GM21825 (cell line): ENCODE results near the gene SRGAP2B.
"Not testable (repeated sequence)": the region's sequence is repeated elsewhere in the genome, so short reads cannot be mapped to it uniquely, and the experiment has no call there.

Experiments used
- ATAC-seq: cut with Tn5 transposase; IDR thresholded peaks from one replicate; pipeline ENCODE4 v1.9.1; 2021; ENCODE audit warnings: mild to moderate bottlenecking, moderate library complexity; ENCODE audit not compliant: unreplicated experiment

The SRGAP2B gene

GRCh38 chr1:145095284-145096057 lies at the start of gene SRGAP2B, which contains the start of gene FAM72D:
Gene SRGAP2B (minus strand): TSS chr1:145095328. CDS start chr1:145092901, 2,427 bp downstream.
Gene FAM72D (plus strand): TSS chr1:145095974. CDS start chr1:145096848, 874 bp downstream.
- ATAC-seq = peak; percentile 78

GRCh38 chr1:145144264-145144913 lies 49.3 kb upstream of the SRGAP2B start:
- not testable (repeated sequence) for ATAC-seq

GRCh38 chr1:145140549-145140948 lies 45.4 kb upstream of the SRGAP2B start:
- ATAC-seq = not testable (repeated sequence)

DNA sequence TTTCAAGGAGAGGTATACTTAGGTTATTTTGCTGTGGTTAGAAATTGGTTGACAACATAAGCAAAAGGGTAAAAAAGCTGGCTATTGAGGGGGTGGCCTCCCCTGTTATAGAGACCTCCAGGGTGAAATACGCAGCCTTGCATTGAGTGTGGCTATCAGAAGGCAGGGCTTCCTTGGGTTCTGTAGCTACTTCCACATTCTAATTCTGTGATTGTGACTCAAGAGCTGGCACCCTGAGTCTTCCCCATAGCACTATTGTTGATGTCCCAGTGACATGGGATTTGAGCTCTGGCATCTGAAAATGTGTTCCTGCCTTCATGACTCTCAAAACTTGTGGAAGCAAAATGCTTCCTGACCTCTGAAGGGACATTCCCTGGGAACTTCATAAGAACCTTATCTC lies 39.3 kb upstream of the SRGAP2B start:
- not testable (repeated sequence) for ATAC-seq

- not testable (repeated sequence) for ATAC-seq
These were observed 33.8 kb upstream of the SRGAP2B start for GRCh38 chr1:145128697-145129469.

GRCh38 chr1:145127144-145127543 lies 32.0 kb upstream of the SRGAP2B start:
- not testable (repeated sequence) for ATAC-seq

DNA sequence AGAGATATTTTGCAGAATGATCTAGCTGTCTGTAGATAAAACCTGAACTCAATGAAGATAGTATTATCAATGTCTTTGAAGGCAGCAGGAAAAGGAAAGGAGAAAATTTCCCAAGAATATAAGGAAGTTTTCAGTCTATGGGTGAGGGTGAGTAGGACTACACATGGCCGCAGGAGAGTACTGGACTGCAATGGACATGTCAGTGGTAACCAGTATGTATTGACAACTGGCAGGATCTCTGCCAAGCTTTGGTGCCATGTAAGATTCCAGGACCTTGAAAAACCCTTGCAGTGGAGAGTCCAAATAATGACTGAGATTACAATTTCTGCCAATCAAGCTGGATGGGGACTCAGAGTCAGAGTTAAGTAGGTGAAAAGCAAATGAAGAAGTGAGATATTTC lies 30.0 kb upstream of the SRGAP2B start:
- not testable (repeated sequence) for ATAC-seq

DNA sequence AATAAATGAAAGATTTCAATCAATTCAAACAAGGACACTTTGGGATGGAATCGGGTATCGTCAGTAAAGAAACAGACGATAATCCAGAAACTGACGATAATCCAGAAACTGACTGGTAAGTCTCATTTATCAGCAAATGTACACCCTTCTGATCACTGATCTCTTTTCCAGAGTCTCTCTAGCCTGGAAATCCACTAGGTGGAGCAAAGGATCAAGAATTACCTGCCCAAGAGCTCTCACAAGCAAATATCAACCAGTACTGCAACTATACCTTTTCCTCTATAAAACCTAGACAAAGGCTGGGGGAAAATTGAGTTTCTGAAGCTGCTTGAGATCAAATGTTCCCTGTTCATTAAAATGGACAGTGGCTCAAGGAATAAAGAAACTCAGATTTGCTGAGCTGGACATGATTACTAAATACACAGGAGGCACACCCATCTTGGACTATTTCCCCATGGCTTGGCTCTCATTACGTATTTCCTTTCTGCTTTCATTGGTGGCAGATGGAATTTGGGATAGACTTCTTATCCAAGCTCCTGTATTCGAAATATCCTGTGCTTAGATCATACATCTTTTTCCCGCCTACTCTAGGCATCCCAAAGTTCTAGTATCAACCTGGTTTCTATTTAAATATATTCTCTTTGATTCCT lies 29.0 kb upstream of the SRGAP2B start:
- not testable (repeated sequence) for ATAC-seq

GRCh38 chr1:145123062-145123395 lies 27.9 kb upstream of the SRGAP2B start:
- ATAC-seq = not testable (repeated sequence)

DNA sequence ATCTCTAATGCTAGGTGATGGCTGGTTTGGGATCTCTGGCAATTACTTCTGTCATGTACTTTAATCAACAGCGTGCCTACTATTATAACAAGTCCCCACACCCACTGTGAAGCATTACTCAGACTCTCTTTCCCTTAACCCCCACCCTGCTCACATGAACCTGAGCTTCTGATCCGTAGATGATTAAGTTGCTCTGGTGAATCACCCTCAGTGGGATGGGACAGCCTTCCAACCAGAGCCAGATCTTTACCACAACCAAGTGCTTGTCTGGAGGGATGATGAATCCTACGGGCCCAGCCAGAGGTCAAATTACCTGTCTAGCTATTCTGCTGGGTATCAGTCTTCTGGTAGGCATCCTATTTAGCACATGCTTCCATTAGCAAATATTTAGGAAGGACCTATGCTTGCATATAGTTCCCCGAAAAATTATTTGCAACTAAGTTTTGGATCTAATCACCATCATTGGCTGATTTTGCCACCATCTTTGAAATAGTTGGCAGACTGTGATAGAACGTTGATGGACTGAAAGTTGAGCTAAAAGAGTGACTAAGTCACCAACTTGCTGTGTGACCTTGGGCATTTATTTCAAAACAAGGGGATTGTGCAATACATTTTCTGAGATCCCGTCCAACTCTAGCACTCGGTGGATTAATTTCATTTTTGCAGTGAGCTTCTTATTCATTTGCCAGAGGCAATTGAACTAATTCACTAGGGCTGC lies 27.4 kb upstream of the SRGAP2B start:
- ATAC-seq = not testable (repeated sequence)

DNA sequence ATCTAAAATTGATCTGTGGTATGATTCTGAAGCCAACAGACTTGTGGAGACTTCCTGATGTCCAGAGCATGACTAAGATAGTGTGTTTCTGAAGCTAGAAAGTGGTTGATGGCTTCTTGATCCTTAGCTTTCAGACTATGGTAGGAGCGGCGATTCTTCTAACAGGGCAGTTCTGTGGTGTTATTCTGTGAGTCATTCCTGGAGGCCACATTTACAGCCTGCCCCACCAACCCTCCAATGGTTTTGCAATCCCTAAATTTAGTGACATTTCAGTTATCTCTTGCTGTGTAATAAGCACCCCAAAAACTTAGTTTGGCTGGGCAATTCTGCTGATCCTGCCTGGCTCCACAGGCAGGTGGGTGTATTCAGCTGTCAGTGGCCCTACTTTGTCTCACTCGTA lies 24.7 kb upstream of the SRGAP2B start:
- ATAC-seq = not testable (repeated sequence)

DNA sequence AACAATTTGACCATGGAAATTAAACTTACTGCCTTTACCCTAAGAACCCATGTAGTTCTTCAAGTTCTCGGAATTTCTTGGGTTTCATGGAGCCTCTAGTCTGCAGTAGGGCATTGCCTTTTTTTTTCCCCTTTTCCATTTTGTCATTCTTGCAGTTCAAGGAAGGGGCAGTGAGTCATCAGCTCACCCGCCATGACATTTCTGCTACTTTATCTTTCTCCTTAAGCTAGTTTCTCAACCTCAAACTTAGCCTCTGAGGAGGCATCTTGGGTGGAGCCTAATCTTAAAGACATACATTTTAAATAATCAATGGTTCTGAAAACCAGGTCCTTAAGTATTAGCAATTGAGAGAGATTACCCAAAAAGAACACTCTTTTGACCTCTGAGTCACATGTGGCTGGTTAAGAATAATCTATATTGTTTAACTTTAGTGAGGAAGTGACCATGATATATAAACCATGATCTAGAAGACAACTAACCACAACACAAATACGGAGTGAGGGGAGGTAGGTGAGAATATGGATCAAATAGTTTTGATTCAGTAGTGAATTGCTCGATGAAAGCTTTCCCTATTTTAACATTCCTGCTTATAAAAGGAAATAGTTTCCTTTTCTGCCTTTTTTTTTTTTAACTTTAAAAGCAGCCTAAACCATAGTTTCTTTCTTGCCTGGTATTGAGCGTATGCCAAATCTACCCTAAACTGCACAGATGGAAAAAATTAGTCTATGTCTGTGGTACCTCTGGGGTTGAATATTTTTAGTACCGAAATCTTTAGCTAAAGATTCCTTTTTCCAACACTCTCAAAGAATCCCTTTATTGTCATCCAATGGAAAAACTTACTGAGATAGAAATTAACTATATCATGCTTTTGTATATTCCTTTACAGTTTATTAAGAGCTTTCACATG lies 20.7 kb upstream of the SRGAP2B start:
- not testable (repeated sequence) for ATAC-seq

DNA sequence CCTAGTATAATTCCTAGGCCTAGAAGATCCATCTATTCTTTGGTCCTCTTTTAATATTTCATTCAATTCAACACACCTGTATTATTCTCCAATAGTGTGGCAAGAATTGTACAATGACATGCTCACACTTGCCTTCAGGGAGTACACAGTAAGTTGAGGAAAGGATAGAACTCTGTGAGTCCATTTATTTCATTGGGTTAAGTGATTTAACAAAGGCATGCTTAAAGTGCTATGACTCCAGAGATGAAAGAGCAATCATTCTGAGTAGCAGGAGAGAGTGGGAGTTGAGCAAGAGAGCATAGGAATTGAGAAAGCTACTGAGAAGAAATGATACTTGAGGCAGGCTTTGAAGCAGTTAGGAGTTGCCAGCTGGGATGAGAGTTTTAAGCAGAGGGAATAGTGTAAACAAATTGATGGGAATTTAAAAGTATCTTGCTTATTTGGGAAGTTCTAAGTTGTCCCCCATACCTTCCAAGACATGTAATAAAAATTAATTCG lies 19.5 kb upstream of the SRGAP2B start:
- ATAC-seq = not testable (repeated sequence)

- ATAC-seq = not testable (repeated sequence)
These were observed 17.6 kb upstream of the SRGAP2B start for GRCh38 chr1:145112703-145113102.

- ATAC-seq = not testable (repeated sequence)
These were observed 16.5 kb upstream of the SRGAP2B start for GRCh38 chr1:145111674-145112073.

- not testable (repeated sequence) for ATAC-seq
These were observed 8.2 kb upstream of the SRGAP2B start for GRCh38 chr1:145103294-145103693.

DNA sequence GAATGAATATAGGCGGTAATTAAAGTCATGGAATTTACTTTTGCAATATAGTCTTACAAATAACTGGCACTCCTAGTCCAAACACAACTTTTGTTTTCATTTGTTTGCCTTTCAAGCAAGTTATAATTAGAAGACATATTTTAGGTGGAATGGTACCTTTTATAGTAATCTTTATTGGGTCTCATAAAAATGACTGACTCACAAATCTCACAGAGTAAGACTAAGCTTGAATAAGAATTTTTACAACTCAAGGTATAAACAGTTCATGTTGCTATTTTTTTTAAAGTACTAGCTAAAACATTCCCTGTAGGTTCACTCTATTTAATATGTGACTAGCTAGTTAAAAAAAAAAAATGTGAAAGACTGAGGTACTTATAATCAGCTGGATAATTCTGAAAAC lies 6.6 kb upstream of the SRGAP2B start:
- not testable (repeated sequence) for ATAC-seq

- peak; percentile 4 for ATAC-seq
These were observed 395 bp downstream of the SRGAP2B start for GRCh38 chr1:145094655-145095211.
